Measurements from ENCODE around the gene ALX4. TPM values are rescaled to one million over a fixed set of nuclear protein-coding genes. Genes with fewer than 3 reads are reported as not detected.

ALX4 gene
- polyA plus RNA-seq, 3 donors: not detected

- H4K20me1 ChIP-seq (ENCODE audit: insufficient read depth, low read length): no peaks in the 10 kb centered on the region
- H3K36me3 ChIP-seq (replicated peaks in 1 of 2; ENCODE audit: control insufficient read depth in 1 of 2, insufficient read depth in 2 of 2, low read length in 2 of 2): peaks cover 14 to 30% of the 10 kb centered on the region in 2 donors
- intact Hi-C loops (cut with micrococcal nuclease): no loop called here
- no peaks in the 10 kb centered on the region for H3K79me2 ChIP-seq (ENCODE audit: insufficient read depth, low read length)
- no peak overlapping the region for H3K4me3 ChIP-seq (replicated peaks in 1 of 3; ENCODE audit: low read depth in 2 of 3, low read length in 3 of 3)
- H3K36me3 Mint-ChIP-seq: peaks cover 35 to 44% of the 10 kb centered on the region in 2 donors
- no peak overlapping the region for H3K4me2 ChIP-seq (replicated peaks; ENCODE audit: extremely low read depth, low read length, poor library complexity, severe bottlenecking)
- H2AFZ ChIP-seq (ENCODE audit: insufficient read depth, low read depth, low read length, poor library complexity, severe bottlenecking): no peak overlapping the region
- H3K27me3 ChIP-seq (ENCODE audit: control insufficient read depth in 2 of 2, insufficient read depth in 2 of 2, low read length in 2 of 2): no peaks in the 10 kb centered on the region
- H3K9me3 Mint-ChIP-seq: peaks cover 0 to 9% (median 0%) of the 10 kb centered on the region in 7 donors
- DNase-seq: no peak
- H3K9me3 ChIP-seq (replicated peaks in 1 of 2; ENCODE audit: control insufficient read depth in 1 of 2, insufficient read depth in 1 of 2, low read length in 2 of 2): no peaks in the 10 kb centered on the region
- no peaks in the 10 kb centered on the region for H3K27me3 Mint-ChIP-seq (ENCODE audit: low read depth in 3 of 3)
- no peaks in the 10 kb centered on the region for H3K4me1 Mint-ChIP-seq
- H3K4me3 Mint-ChIP-seq: no peak overlapping the region
- H3K4me1 ChIP-seq (ENCODE audit: control insufficient read depth in 1 of 2, insufficient read depth in 2 of 2, low read length in 2 of 2): no peaks in the 10 kb centered on the region
- H3K27ac ChIP-seq (ENCODE audit: low read depth in 1 of 2, low read length in 2 of 2): no peak overlapping the region
- no peak overlapping the region for H3K9ac ChIP-seq (ENCODE audit: insufficient read depth, low read length, poor library complexity, severe bottlenecking)
- no peak for TF ChIP-seq CTCF (IDR thresholded peaks at IDR 0.05)
- WGBS (ENCODE audit: insufficient coverage): 100% methylated on average over 2 of the region's 4 CpGs
- H3K27ac Mint-ChIP-seq: no peak overlapping the region
Measured at GRCh38 chr11:44246726-44247125, 63.2 kb downstream of the ALX4 start.

- intact Hi-C loops (cut with micrococcal nuclease): no loop called here
- Histone ChIP-seq H3K27me3 (ENCODE audit: control insufficient read depth in 2 of 2, insufficient read depth in 2 of 2, low read length in 2 of 2) (no peaks in the 10 kb centered on the region), H3K9ac (ENCODE audit: insufficient read depth, low read length, poor library complexity, severe bottlenecking) (no peak overlapping the region), H3K36me3 (replicated peaks in 1 of 2; ENCODE audit: control insufficient read depth in 1 of 2, insufficient read depth in 2 of 2, low read length in 2 of 2) (peaks cover 18 to 31% of the 10 kb centered on the region in 2 donors), H3K27ac (ENCODE audit: low read depth in 1 of 2, low read length in 2 of 2) (no peak overlapping the region), H3K9me3 (replicated peaks in 1 of 2; ENCODE audit: control insufficient read depth in 1 of 2, insufficient read depth in 1 of 2, low read length in 2 of 2) (no peaks in the 10 kb centered on the region), H3K79me2 (ENCODE audit: insufficient read depth, low read length) (no peaks in the 10 kb centered on the region), H3K4me2 (replicated peaks; ENCODE audit: extremely low read depth, low read length, poor library complexity, severe bottlenecking) (no peak overlapping the region), H2AFZ (ENCODE audit: insufficient read depth, low read depth, low read length, poor library complexity, severe bottlenecking) (no peak overlapping the region), H4K20me1 (ENCODE audit: insufficient read depth, low read length) (no peaks in the 10 kb centered on the region), H3K4me1 (ENCODE audit: control insufficient read depth in 1 of 2, insufficient read depth in 2 of 2, low read length in 2 of 2) (no peaks in the 10 kb centered on the region), H3K4me3 (replicated peaks in 1 of 3; ENCODE audit: low read depth in 2 of 3, low read length in 3 of 3) (no peak overlapping the region)
- WGBS (ENCODE audit: insufficient coverage): 94% methylated on average over 6 of the region's 8 CpGs
- TF ChIP-seq CTCF (IDR thresholded peaks at IDR 0.05): no peak
- Mint-ChIP-seq H3K9me3 (peaks cover 0 to 3% (median 0%) of the 10 kb centered on the region in 7 donors), H3K4me3 (no peak overlapping the region), H3K27ac (no peak overlapping the region), H3K36me3 (peaks cover 41 to 45% of the 10 kb centered on the region in 2 donors), H3K27me3 (ENCODE audit: low read depth in 3 of 3) (no peaks in the 10 kb centered on the region), H3K4me1 (no peaks in the 10 kb centered on the region)
- no peak for DNase-seq
Measured at GRCh38 chr11:44244639-44245310, 65.2 kb downstream of the ALX4 start.

Measured in CD14-positive monocyte (primary cell).